Breast epithelium (tissue), 4 donors: ENCODE data around the gene CYP46A1. TPM values are rescaled to one million over a fixed set of nuclear protein-coding genes. Genes with fewer than 3 reads are reported as not detected.
A peak's percentile ranks its signal among the peaks of the same experiment; 100 is the strongest.
"Not testable (repeated sequence)": the region's sequence is repeated elsewhere in the genome, so short reads cannot be mapped to it uniquely, and the experiment has no call there.

Source experiments
- DNase-seq, 2 donors: peaks; one replicate each; pipeline ENCODE4 v3.0.0-alpha.2; 2019; ENCODE audit warnings: low spot score in 2 of 2
- H3K27ac ChIP-seq, 2 donors: fragments of 200-600 bp; sonication (generic) in 1 of 2; one replicate each; pipeline ENCODE4 v1.5.1; 2016 to 2019; ENCODE audit warnings: mild to moderate bottlenecking in 1 of 2
- H3K27me3 ChIP-seq, 2 donors: fragments of 200-600 bp; sonication (generic) in 1 of 2; one replicate each; pipeline versions ENCODE4 v1.5.1 to v1.6.0; 2017 to 2019; ENCODE audit warnings: control low read depth in 1 of 2, mild to moderate bottlenecking in 1 of 2
- H3K36me3 ChIP-seq: fragments of 200-600 bp; one replicate; pipeline ENCODE4 v1.5.1; 2019
- H3K4me1 ChIP-seq, 2 donors: fragments of 200-600 bp; sonication (generic); one replicate each; pipeline ENCODE4 v1.5.1; 2016 to 2019; ENCODE audit warnings: control low read depth in 1 of 2
- H3K4me3 ChIP-seq, 3 donors: fragments of 200-600 bp; sonication (generic); 1 replicate in 2 of 3; 2 replicates in 1 of 3; pipeline ENCODE4 v1.5.1; 2016 to 2019; ENCODE audit warnings: mild to moderate bottlenecking in 3 of 3, moderate library complexity in 2 of 3
- H3K9me3 ChIP-seq, 2 donors: fragments of 200-600 bp; sonication (generic) in 1 of 2; one replicate each; pipeline ENCODE4 v1.5.1; 2016 to 2019; ENCODE audit warnings: control low read depth in 1 of 2
- POLR2A ChIP-seq: fragments of 450-650 bp; IDR thresholded peaks from one replicate; pipeline ENCODE4 v1.6.1; 2016; ENCODE audit warnings: antibody characterized with exemption, mild to moderate bottlenecking, moderate library complexity
- POLR2AphosphoS5 ChIP-seq, 3 donors: sonication (generic); formaldehyde crosslinking; IDR thresholded peaks; one replicate each; pipeline ENCODE4 v1.6.1; 2017; ENCODE audit warnings: antibody characterized with exemption in 3 of 3
- intact Hi-C: fragments of 100-400 bp; cut with DNase I; formaldehyde crosslinking; loops from one replicate; pipeline ENCODE4 v1.15.1; 2023; ENCODE audit warnings: low total_unique reads
- total RNA-seq, 3 donors: library from RNA; depleted of rRNA; stranded (reverse); fragments of >200 nt; gene quantifications; one replicate each; pipeline ENCODE4 v1.1.0, GENCODE V29; 2016
- TF ChIP-seq, protein P1 (sequence below), 3 donors: fragments of 450-650 bp; IDR thresholded peaks; one replicate each; pipeline ENCODE4 v1.5.1; 2016 to 2017; ENCODE audit warnings: antibody characterized with exemption in 3 of 3, mild to moderate bottlenecking in 3 of 3, moderate library complexity in 3 of 3

CYP46A1 gene
- total RNA-seq = 1 to 10 TPM; 1.6 to 5.2 (median 2.6) TPM

DNA sequence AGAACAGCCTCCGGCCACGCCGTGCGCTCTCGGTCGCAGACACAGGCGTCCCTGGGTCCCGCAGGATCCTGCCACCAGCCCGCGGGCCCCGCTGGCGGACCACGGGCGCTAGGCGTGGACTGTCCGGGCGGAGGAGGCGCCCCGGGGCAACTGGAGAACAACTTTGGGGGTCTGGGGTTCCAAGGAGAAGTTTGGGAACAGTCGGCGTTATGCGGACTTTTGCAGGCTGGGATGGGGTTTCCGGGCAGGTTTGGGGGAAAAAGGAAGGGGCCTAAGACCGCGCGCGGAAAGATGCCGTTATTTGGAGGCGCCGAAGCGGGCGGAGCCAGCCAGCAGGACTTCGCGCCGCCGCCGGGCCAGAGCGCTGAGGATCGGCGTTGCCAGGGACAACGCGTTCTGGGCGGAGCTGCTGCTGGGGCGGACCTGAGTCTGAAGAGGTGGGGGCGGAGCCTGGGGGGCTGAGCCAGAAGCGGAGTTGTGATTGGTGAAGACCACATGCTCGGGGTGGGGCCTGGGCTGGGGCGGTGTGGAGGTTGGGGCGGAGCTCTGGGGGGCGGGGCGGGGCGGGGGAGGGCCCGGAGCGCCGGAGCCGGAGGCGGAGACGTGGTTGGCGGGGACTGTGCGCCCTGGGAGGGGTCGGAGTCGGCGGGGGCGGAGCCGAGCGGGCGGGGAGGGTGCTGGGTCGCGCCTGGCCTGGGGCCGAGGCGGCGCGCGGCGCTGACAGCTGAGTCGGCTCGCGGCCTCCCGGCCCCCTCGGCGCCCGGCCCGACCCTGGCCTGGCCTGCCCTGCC lies at the start of gene CYP46A1:
Gene CYP46A1 (plus strand): TSS at position 680 of the 791 bp plus-strand sequence. CDS start 120 bp downstream, outside the sequence.
- intact Hi-C loops = no loop called here
- H3K9me3 ChIP-seq = no peaks in the 10 kb centered on the region

DNA sequence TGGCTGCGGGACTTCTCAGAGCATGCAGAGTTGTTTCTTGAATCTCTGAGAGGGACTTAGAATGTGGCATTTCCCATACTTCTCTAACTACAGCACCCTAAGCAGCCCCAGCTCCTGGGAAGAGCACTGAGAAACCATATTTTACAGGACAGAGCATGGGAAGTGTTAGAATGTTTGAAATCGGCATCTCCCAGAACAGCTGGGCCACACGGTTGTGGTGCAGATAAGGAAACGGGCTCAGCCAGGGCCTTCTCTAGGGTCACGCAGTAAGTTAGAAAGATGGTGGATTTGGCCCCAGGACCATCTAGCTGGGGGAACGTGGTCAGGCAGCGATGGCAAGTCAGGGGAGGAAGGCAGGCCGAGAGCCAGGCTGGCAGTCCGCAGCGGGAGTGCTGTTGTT lies 49.7 kb upstream of the CYP46A1 start:
- Histone ChIP-seq H3K27me3 (no peaks in the 10 kb centered on the region), H3K9me3 (no peaks in the 10 kb centered on the region), H3K27ac (no peak overlapping the region), H3K36me3 (no peaks in the 10 kb centered on the region), H3K4me3 (no peak overlapping the region), H3K4me1 (no peaks in the 10 kb centered on the region)
- no peak for DNase-seq
- TF ChIP-seq POLR2AphosphoS5 (IDR thresholded peaks at IDR 0.05) (no peak), POLR2A (no peak)
- TF ChIP-seq, protein P1, sequence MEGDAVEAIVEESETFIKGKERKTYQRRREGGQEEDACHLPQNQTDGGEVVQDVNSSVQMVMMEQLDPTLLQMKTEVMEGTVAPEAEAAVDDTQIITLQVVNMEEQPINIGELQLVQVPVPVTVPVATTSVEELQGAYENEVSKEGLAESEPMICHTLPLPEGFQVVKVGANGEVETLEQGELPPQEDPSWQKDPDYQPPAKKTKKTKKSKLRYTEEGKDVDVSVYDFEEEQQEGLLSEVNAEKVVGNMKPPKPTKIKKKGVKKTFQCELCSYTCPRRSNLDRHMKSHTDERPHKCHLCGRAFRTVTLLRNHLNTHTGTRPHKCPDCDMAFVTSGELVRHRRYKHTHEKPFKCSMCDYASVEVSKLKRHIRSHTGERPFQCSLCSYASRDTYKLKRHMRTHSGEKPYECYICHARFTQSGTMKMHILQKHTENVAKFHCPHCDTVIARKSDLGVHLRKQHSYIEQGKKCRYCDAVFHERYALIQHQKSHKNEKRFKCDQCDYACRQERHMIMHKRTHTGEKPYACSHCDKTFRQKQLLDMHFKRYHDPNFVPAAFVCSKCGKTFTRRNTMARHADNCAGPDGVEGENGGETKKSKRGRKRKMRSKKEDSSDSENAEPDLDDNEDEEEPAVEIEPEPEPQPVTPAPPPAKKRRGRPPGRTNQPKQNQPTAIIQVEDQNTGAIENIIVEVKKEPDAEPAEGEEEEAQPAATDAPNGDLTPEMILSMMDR (IDR thresholded peaks at IDR 0.05) = no peak
- intact Hi-C loops = no loop called here

More for the DNA sequence above, at the start of gene CYP46A1:
- no peaks in the 10 kb centered on the region for H3K36me3 ChIP-seq
- no peaks in the 10 kb centered on the region for H3K27me3 ChIP-seq
- peak in 2 of 3 donors; percentile 13 to 61 for TF ChIP-seq POLR2AphosphoS5 (IDR thresholded peaks at IDR 0.05)
- TF ChIP-seq POLR2A = no peak
- TF ChIP-seq, protein P1 (IDR thresholded peaks at IDR 0.05) = peak in 1 of 3 donors; percentile 16
- DNase-seq = peak; percentile 100
- peaks cover 0 to 5% of the 10 kb centered on the region in 2 donors for H3K4me1 ChIP-seq
- H3K27ac ChIP-seq = peak within 1 kb of the TSS; percentile 78 to 90
- H3K4me3 ChIP-seq = peak within 1 kb of the TSS; percentile 69 to 83 (median 80)

GRCh38 chr14:99635116-99635515 lies 49.0 kb upstream of the CYP46A1 start:
- DNase-seq = no peak
- no peaks in the 10 kb centered on the region for H3K36me3 ChIP-seq
- H3K4me1 ChIP-seq = no peaks in the 10 kb centered on the region
- TF ChIP-seq POLR2A (no peak), POLR2AphosphoS5 (IDR thresholded peaks at IDR 0.05) (no peak)
- TF ChIP-seq, protein P1 (IDR thresholded peaks at IDR 0.05) = no peak
- no peaks in the 10 kb centered on the region for H3K27me3 ChIP-seq
- H3K27ac ChIP-seq = no peak overlapping the region
- no peak overlapping the region for H3K4me3 ChIP-seq
- no peaks in the 10 kb centered on the region for H3K9me3 ChIP-seq
- intact Hi-C loops = no loop called here

- Histone ChIP-seq H3K4me3 (no peak overlapping the region), H3K27ac (no peak overlapping the region), H3K36me3 (no peaks in the 10 kb centered on the region), H3K9me3 (no peaks in the 10 kb centered on the region), H3K4me1 (no peaks in the 10 kb centered on the region), H3K27me3 (no peaks in the 10 kb centered on the region)
- intact Hi-C loops = no loop called here
- DNase-seq = no peak
- TF ChIP-seq POLR2AphosphoS5 (IDR thresholded peaks at IDR 0.05) (no peak), POLR2A (no peak)
- TF ChIP-seq, protein P1 (IDR thresholded peaks at IDR 0.05) = no peak
Observed at GRCh38 chr14:99636487-99636886, 47.6 kb upstream of the CYP46A1 start.

- no peak for DNase-seq
- Histone ChIP-seq H3K4me1 (no peaks in the 10 kb centered on the region), H3K27ac (no peak overlapping the region), H3K36me3 (no peaks in the 10 kb centered on the region), H3K9me3 (no peaks in the 10 kb centered on the region), H3K4me3 (no peak overlapping the region), H3K27me3 (no peaks in the 10 kb centered on the region)
- intact Hi-C loops = no loop called here
- TF ChIP-seq POLR2AphosphoS5 (IDR thresholded peaks at IDR 0.05) = no peak
- TF ChIP-seq, protein P1 (IDR thresholded peaks at IDR 0.05) = no peak
- TF ChIP-seq POLR2A = no peak
Observed at GRCh38 chr14:99637624-99638023, 46.5 kb upstream of the CYP46A1 start.

GRCh38 chr14:99642771-99643170 lies 41.3 kb upstream of the CYP46A1 start:
- H3K36me3 ChIP-seq, DNase-seq, H3K9me3 ChIP-seq, H3K27ac ChIP-seq, intact Hi-C loops, H3K4me3 ChIP-seq, H3K27me3 ChIP-seq, H3K4me1 ChIP-seq: not testable (repeated sequence)
